Loucy (cell line): ENCODE data around the gene SDK2.

Source experiments
- CTCF ChIP-seq: fragments of 200-600 bp; sonication (generic); conservative IDR thresholded peaks from 2 replicates; pipeline ENCODE4 v1.5.1; 2014; ENCODE audit warnings: mild to moderate bottlenecking, antibody characterized with exemption, low read length
- EZH2phosphoT487 ChIP-seq: fragments of 200-600 bp; IDR thresholded peaks from 2 replicates; pipeline ENCODE4 v1.6.1; 2018; ENCODE audit warnings: antibody characterized with exemption, mild to moderate bottlenecking, moderate library complexity, borderline replicate concordance

- TF ChIP-seq CTCF (no peak), EZH2phosphoT487 (no peak)
These were observed 301.6 kb downstream of the SDK2 start for GRCh38 chr17:73342541-73343167.
